ENCODE measurements around the gene HLA-DRB1.
"Not testable (repeated sequence)": the region's sequence is repeated elsewhere in the genome, so short reads cannot be mapped to it uniquely, and the experiment has no call there.

The HLA-DRB1 gene

GRCh38 chr6:32607988-32608298, 18.3 kb upstream of the HLA-DRB1 start:
- Histone ChIP-seq H3K27ac (ENCODE audit: low read length) (peak overlapping the region; percentile 57), H3K4me3 (ENCODE audit: low read depth in 1 of 2, low read length in 2 of 2) (no peak overlapping the region), H3K9me3 (ENCODE audit: control insufficient read depth in 1 of 2, low read length in 2 of 2) (no peaks in the 10 kb centered on the region), H3K27me3 (ENCODE audit: low read depth, low read length) (no peaks in the 10 kb centered on the region), H3K4me1 (ENCODE audit: control insufficient read depth in 1 of 2, insufficient read depth in 2 of 2, low read length in 2 of 2) (peaks cover 0 to 3% of the 10 kb centered on the region in 2 donors), H3K36me3 (ENCODE audit: control insufficient read depth in 1 of 2, insufficient read depth in 2 of 2, low read length in 2 of 2) (no peaks in the 10 kb centered on the region)

- no peaks in the 10 kb centered on the region for H3K9me3 ChIP-seq (ENCODE audit: control insufficient read depth in 1 of 2, low read length in 2 of 2)
- H3K27me3 ChIP-seq (ENCODE audit: low read depth, low read length) = no peaks in the 10 kb centered on the region
- H3K36me3 ChIP-seq (ENCODE audit: control insufficient read depth in 1 of 2, insufficient read depth in 2 of 2, low read length in 2 of 2) = no peaks in the 10 kb centered on the region
- peaks cover 0 to 3% of the 10 kb centered on the region in 2 donors for H3K4me1 ChIP-seq (ENCODE audit: control insufficient read depth in 1 of 2, insufficient read depth in 2 of 2, low read length in 2 of 2)
- H3K27ac ChIP-seq (ENCODE audit: low read length) = peak overlapping the region; percentile 57
- H3K4me3 ChIP-seq (ENCODE audit: low read depth in 1 of 2, low read length in 2 of 2) = no peak overlapping the region
Observed at GRCh38 chr6:32607263-32607987, 17.8 kb upstream of the HLA-DRB1 start.

GRCh38 chr6:32604434-32604877, 14.8 kb upstream of the HLA-DRB1 start:
- Histone ChIP-seq H3K4me3 (ENCODE audit: low read depth in 1 of 2, low read length in 2 of 2) (peak overlapping the region in 1 of 2 donors; percentile 34), H3K27ac (ENCODE audit: low read length) (peak overlapping the region; percentile 88), H3K4me1 (ENCODE audit: control insufficient read depth in 1 of 2, insufficient read depth in 2 of 2, low read length in 2 of 2) (peaks cover 0 to 3% of the 10 kb centered on the region in 2 donors), H3K27me3 (ENCODE audit: low read depth, low read length) (no peaks in the 10 kb centered on the region), H3K36me3 (ENCODE audit: control insufficient read depth in 1 of 2, insufficient read depth in 2 of 2, low read length in 2 of 2) (no peaks in the 10 kb centered on the region), H3K9me3 (ENCODE audit: control insufficient read depth in 1 of 2, low read length in 2 of 2) (no peaks in the 10 kb centered on the region)

- Histone ChIP-seq H3K9me3 (ENCODE audit: control insufficient read depth in 1 of 2, low read length in 2 of 2) (no peaks in the 10 kb centered on the region), H3K27ac (ENCODE audit: low read length) (peak overlapping the region; percentile 88), H3K27me3 (ENCODE audit: low read depth, low read length) (no peaks in the 10 kb centered on the region), H3K4me1 (ENCODE audit: control insufficient read depth in 1 of 2, insufficient read depth in 2 of 2, low read length in 2 of 2) (peaks cover 0 to 3% of the 10 kb centered on the region in 2 donors), H3K36me3 (ENCODE audit: control insufficient read depth in 1 of 2, insufficient read depth in 2 of 2, low read length in 2 of 2) (no peaks in the 10 kb centered on the region), H3K4me3 (ENCODE audit: low read depth in 1 of 2, low read length in 2 of 2) (peak overlapping the region in 1 of 2 donors; percentile 34)
Observed at GRCh38 chr6:32603888-32604287, 14.2 kb upstream of the HLA-DRB1 start.

- no peaks in the 10 kb centered on the region for H3K36me3 ChIP-seq (ENCODE audit: control insufficient read depth in 1 of 2, insufficient read depth in 2 of 2, low read length in 2 of 2)
- H3K4me3 ChIP-seq (ENCODE audit: low read depth in 1 of 2, low read length in 2 of 2) = no peak overlapping the region
- H3K27me3 ChIP-seq (ENCODE audit: low read depth, low read length) = no peaks in the 10 kb centered on the region
- no peaks in the 10 kb centered on the region for H3K9me3 ChIP-seq (ENCODE audit: control insufficient read depth in 1 of 2, low read length in 2 of 2)
- H3K27ac ChIP-seq (ENCODE audit: low read length) = no peak overlapping the region
- H3K4me1 ChIP-seq (ENCODE audit: control insufficient read depth in 1 of 2, insufficient read depth in 2 of 2, low read length in 2 of 2) = peaks cover 0 to 3% of the 10 kb centered on the region in 2 donors
Observed at GRCh38 chr6:32603222-32603621, 13.6 kb upstream of the HLA-DRB1 start.

GRCh38 chr6:32602383-32602782, 12.7 kb upstream of the HLA-DRB1 start:
- no peaks in the 10 kb centered on the region for H3K36me3 ChIP-seq (ENCODE audit: control insufficient read depth in 1 of 2, insufficient read depth in 2 of 2, low read length in 2 of 2)
- no peak overlapping the region for H3K4me3 ChIP-seq (ENCODE audit: low read depth in 1 of 2, low read length in 2 of 2)
- H3K27ac ChIP-seq (ENCODE audit: low read length) = no peak overlapping the region
- peaks cover 0 to 3% of the 10 kb centered on the region in 2 donors for H3K4me1 ChIP-seq (ENCODE audit: control insufficient read depth in 1 of 2, insufficient read depth in 2 of 2, low read length in 2 of 2)
- no peaks in the 10 kb centered on the region for H3K9me3 ChIP-seq (ENCODE audit: control insufficient read depth in 1 of 2, low read length in 2 of 2)
- H3K27me3 ChIP-seq (ENCODE audit: low read depth, low read length) = no peaks in the 10 kb centered on the region

GRCh38 chr6:32597024-32597423, 7.4 kb upstream of the HLA-DRB1 start:
- Histone ChIP-seq H3K9me3 (ENCODE audit: control insufficient read depth in 1 of 2, low read length in 2 of 2) (no peaks in the 10 kb centered on the region), H3K36me3 (ENCODE audit: control insufficient read depth in 1 of 2, insufficient read depth in 2 of 2, low read length in 2 of 2) (no peaks in the 10 kb centered on the region), H3K27ac (ENCODE audit: low read length) (no peak overlapping the region), H3K27me3 (ENCODE audit: low read depth, low read length) (no peaks in the 10 kb centered on the region), H3K4me3 (ENCODE audit: low read depth in 1 of 2, low read length in 2 of 2) (no peak overlapping the region), H3K4me1 (ENCODE audit: control insufficient read depth in 1 of 2, insufficient read depth in 2 of 2, low read length in 2 of 2) (no peaks in the 10 kb centered on the region)

- not testable (repeated sequence) for H3K27me3 ChIP-seq (ENCODE audit: low read depth, low read length); H3K4me1 ChIP-seq (ENCODE audit: control insufficient read depth in 1 of 2, insufficient read depth in 2 of 2, low read length in 2 of 2); H3K36me3 ChIP-seq (ENCODE audit: control insufficient read depth in 1 of 2, insufficient read depth in 2 of 2, low read length in 2 of 2); H3K27ac ChIP-seq (ENCODE audit: low read length); H3K4me3 ChIP-seq (ENCODE audit: low read depth in 1 of 2, low read length in 2 of 2); H3K9me3 ChIP-seq (ENCODE audit: control insufficient read depth in 1 of 2, low read length in 2 of 2)
Observed at GRCh38 chr6:32590713-32591112, 1.1 kb upstream of the HLA-DRB1 start.

GRCh38 chr6:32588156-32588555, 1.5 kb downstream of the HLA-DRB1 start:
- Histone ChIP-seq H3K27me3 (ENCODE audit: low read depth, low read length) (no peaks in the 10 kb centered on the region), H3K4me3 (ENCODE audit: low read depth in 1 of 2, low read length in 2 of 2) (peak overlapping the region in 1 of 2 donors; percentile 66), H3K9me3 (ENCODE audit: control insufficient read depth in 1 of 2, low read length in 2 of 2) (no peaks in the 10 kb centered on the region), H3K4me1 (ENCODE audit: control insufficient read depth in 1 of 2, insufficient read depth in 2 of 2, low read length in 2 of 2) (no peaks in the 10 kb centered on the region), H3K36me3 (ENCODE audit: control insufficient read depth in 1 of 2, insufficient read depth in 2 of 2, low read length in 2 of 2) (no peaks in the 10 kb centered on the region), H3K27ac (ENCODE audit: low read length) (peak overlapping the region; percentile 56)

- peak overlapping the region; percentile 33 to 40 for H3K4me3 ChIP-seq (ENCODE audit: low read depth in 1 of 2, low read length in 2 of 2)
- H3K27me3 ChIP-seq (ENCODE audit: low read depth, low read length) = no peaks in the 10 kb centered on the region
- no peak overlapping the region for H3K27ac ChIP-seq (ENCODE audit: low read length)
- H3K4me1 ChIP-seq (ENCODE audit: control insufficient read depth in 1 of 2, insufficient read depth in 2 of 2, low read length in 2 of 2) = no peaks in the 10 kb centered on the region
- peaks cover 0 to 10% of the 10 kb centered on the region in 2 donors for H3K36me3 ChIP-seq (ENCODE audit: control insufficient read depth in 1 of 2, insufficient read depth in 2 of 2, low read length in 2 of 2)
- H3K9me3 ChIP-seq (ENCODE audit: control insufficient read depth in 1 of 2, low read length in 2 of 2) = no peaks in the 10 kb centered on the region
Observed at GRCh38 chr6:32583527-32583898, 6.1 kb downstream of the HLA-DRB1 start.

- no peak overlapping the region for H3K27ac ChIP-seq (ENCODE audit: low read length)
- H3K4me3 ChIP-seq (ENCODE audit: low read depth in 1 of 2, low read length in 2 of 2) = no peak overlapping the region
Observed at GRCh38 chr6:32581315-32582095, 8.1 kb downstream of the HLA-DRB1 start.

More at GRCh38 chr6:32581315-32582095, 8.1 kb downstream of the HLA-DRB1 start:
- no peaks in the 10 kb centered on the region for H3K9me3 ChIP-seq (ENCODE audit: control insufficient read depth in 1 of 2, low read length in 2 of 2)
- no peaks in the 10 kb centered on the region for H3K27me3 ChIP-seq (ENCODE audit: low read depth, low read length)
- no peaks in the 10 kb centered on the region for H3K4me1 ChIP-seq (ENCODE audit: control insufficient read depth in 1 of 2, insufficient read depth in 2 of 2, low read length in 2 of 2)
- H3K36me3 ChIP-seq (ENCODE audit: control insufficient read depth in 1 of 2, insufficient read depth in 2 of 2, low read length in 2 of 2) = peaks cover 0 to 11% of the 10 kb centered on the region in 2 donors

Measured in muscle layer of duodenum (tissue), 2 donors.